HPDE6-E6E7 (cell line): ENCODE measurements around the gene ZFP92.
"Not testable (repeated sequence)": the region's sequence is repeated elsewhere in the genome, so short reads cannot be mapped to it uniquely, and the experiment has no call there.

Experiments
- DNase-seq: peaks from one replicate; pipeline ENCODE4 v3.0.0; 2011; ENCODE audit warnings: missing footprints; ENCODE audit errors: extremely low spot score

The ZFP92 gene

DNA sequence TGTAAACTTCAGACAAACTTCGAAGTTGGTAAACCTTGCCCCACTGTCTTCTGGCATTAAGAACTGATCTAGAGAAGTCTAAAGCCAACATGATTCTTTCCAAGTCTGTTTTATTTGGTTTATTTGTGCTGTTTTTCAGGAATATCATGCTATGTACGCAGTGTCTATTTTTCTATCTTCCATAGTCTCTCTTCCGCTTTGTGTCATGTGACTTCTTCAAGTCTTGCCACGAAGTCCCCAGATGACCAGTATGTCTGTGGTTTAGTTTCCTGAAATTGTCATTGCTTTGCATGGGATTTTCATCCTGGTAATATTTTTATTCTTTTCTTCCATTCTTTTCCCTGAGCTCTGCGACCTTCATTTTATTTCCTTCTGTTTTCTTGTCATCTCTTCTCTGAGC is 25.2 kb upstream of the ZFP92 start:
- DNase-seq, result no peak

DNA sequence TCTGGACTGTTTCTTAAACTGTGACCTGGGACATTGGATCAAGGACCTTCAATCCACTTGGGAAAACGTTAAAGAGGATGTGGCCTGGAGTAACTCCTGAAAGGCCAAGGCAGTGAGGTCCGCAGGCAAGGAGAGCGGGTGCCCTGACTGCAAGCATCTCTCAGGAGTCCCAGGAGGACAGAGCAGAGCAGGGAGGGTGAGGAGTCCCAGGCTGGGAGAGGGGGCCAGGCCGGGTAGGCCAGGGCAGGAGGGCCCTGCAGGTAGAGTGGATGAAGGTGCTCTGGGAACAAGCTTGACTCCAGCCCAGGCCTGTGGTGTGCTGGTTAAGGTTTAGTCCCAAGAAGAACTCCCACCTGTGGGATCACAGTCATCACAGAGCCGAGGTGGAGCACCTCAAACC is 23.9 kb upstream of the ZFP92 start:
- no peak for DNase-seq

DNA sequence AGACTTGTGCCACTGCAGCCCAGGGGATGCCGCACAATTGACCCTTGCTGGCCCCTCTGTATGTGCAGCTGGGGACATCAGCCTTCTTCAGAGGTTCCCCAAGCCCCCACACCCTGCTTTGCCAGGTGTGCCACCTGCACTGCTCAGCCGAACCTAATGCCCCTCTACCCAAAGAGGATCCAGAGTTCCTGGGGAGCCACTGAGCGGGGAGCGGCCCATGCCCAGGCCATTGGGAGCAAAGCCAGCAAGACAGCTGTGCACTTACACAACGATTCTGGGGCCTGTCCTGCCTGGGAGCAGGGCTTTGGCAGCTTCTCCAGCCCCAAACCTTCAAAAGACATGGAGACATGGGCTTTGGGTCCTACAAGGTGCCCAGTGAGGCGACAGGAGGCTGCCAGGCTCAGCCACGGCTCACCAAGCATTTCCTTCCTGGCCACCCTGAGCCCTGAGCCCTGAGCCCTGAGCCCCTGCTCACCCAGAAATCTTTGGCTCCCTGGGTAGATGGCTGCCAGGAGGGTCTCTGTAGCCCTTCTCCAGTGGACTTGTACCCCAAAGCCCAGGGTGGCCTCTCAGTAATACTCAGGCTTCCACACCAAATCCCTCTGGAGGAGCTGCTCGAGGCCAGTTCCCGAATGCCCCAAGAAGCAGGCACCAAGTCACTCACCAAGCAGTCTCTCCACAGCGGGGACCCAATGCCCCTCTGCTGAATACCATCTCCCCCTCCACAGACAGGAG is 23.1 kb upstream of the ZFP92 start:
- DNase-seq, result no peak

DNA sequence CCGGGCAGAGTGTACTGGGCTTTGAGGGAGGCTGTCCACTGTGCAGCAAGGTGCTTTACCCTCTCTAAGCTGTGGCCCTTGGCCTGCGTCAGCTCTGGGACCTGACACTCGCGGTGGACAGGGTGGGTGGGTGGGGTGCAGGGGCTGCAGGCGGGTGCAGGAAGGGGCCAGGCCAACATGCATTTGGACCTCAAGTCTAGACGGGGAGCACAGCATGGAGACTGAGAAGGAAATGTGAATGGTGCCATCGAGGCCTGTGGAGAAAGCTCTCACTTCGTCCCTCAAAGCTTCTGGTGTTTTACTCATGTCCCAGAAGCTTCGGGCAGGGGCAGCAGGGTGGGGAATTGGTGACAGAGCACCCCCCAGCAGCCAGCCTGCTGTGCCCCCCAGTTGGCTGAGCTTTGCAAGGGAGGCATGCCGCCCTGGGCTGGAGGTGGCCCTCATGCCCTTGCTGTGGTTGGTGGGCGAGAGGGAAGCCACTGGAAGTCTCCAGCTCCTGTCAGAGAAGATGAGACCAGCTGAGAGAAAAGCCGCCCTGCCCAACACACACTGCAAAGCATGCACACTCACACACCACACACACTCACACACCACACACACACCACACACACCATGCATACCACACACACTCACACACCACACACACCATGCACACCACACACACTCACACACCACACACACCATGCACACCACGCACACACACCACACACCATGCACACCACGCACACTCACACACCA is 22.4 kb upstream of the ZFP92 start:
- no peak for DNase-seq

DNA sequence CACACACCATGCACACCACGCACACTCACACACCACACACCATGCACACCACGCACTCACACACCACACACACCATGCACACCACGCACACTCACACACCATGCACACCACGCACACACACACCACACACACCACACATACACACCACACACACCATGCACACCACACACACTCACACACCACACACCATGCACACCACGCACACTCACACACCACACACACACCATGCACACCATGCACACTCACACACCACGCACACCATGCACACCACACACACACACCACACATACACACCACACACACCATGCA is 21.9 kb upstream of the ZFP92 start:
- DNase-seq, result not testable (repeated sequence)

DNA sequence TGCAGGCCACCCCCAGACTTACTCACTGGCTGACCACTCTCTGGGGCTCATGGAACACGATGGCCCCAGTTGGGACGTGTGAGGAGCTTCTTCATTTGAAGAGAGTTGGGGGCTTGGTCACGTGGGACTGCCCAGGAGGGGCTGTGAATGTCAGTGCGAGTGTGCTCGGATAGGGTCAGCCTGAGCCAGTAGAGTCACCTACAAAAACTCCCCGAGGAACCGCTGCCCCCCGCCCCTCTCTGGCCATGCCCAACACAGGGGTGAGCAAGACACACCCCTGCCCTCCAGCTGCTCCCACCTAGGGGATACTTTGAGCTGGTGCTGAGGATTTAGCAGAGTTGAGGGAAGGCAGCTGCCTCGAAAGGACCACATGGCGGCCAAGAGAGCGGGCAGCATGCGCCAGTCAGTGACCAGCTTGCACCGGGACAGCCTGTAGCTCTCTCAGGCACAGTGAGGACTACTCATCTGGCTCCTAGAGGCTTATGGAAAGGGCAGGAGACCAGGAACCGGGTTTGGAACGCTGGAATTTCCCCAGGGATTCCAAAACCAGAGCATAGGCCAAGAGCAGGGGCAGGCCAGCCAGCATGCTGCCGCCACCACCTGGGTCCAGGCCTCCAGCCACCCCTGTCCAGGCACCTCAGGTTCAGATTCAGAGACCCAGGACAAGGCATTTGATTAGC is 18.5 kb upstream of the ZFP92 start:
- DNase-seq, result no peak

DNA sequence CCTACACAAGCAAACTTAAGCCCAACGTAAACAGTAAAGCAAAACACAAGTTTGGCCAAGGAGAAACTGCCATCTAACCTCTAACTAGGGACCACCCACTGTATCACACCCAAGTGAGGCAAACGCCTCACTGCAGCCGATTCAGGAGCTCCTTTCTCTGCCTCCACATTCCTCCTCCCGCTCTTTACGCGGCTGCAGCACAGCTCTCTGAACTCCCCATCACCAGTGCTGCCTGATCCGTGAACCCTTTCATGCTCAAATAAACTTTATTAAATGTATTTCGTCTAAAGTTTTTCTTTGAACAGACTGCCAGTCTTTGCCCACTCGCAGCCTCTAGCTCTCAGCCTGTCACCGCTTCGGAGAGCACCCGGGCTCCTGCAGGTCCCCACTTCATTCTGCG is 16.7 kb upstream of the ZFP92 start:
- no peak for DNase-seq

DNA sequence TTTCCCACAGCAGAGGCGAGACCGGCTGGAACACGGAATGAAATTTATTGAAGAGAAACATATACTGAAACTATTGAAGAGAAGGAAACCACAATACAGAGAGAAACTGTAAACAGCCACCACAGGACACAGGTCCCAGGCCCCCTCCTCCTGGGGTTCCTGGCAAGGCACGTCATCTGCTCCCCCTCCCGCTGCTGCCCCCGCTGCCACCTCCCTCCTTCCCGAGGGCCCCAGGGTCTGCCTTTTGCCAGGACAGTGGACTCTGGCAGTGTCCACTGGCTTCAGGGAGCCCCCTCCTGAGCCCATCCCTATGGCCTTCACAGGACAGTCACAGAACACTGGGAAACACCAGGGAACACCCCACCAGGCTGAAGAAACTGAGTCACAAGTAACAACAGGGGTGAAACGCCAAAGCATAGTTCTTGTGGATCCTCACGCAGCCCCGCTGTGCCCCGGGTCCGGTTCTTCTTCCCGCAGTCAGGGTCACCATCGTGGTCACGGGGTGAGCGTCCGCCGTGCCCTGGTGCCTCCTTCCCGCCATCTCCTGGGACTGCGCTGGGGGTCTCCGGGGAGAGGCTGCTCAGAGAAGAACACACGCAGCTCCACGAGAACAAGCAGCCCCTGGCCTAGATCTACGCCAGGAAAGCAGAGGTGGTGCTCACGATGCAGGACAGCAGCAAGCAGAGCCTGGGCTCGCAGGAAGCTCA is 15.5 kb upstream of the ZFP92 start:
- DNase-seq, result no peak

DNA sequence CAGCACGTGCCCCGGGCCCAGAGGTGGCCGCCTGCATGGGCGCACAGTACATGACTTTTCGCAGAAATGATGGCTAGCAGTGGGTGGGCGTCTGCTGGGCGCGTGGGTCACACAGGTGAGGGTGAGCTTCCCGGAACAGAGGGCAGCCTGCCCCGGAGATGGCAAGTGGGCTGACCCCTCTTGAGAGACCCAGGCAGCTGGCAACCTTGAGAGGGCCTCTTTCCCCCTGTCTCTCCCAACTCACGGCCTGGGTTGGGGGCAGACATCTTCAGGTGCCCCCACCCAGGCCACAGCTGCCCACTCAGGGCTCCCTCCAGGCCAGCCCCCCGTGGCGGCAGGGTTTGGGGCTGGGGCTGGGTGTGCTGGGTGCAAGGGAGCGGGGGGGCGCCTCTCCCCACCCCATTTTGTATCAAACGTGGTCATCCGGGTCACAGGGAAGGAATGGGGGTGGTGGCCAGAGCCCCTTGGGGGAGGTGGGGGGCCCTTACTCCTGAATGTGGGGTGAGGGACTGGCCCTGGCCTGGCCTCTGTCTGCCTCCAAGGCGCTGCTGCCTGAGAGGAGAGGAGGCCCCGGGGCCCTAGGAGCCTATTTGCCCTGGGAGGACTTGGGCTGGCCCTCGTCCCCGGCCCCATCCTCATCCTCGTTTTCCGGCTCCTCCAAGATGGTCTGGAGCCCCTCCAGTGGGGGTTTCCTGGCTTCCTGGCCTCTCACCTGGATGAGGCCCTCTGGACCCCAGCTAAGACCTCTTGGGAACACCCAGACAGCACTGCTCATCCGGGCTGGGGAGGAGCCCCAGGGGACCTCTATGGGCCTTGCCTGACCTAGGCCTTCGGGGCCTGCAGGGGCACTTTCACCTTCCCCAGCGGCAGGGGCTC is 14.7 kb upstream of the ZFP92 start:
- no peak for DNase-seq

DNA sequence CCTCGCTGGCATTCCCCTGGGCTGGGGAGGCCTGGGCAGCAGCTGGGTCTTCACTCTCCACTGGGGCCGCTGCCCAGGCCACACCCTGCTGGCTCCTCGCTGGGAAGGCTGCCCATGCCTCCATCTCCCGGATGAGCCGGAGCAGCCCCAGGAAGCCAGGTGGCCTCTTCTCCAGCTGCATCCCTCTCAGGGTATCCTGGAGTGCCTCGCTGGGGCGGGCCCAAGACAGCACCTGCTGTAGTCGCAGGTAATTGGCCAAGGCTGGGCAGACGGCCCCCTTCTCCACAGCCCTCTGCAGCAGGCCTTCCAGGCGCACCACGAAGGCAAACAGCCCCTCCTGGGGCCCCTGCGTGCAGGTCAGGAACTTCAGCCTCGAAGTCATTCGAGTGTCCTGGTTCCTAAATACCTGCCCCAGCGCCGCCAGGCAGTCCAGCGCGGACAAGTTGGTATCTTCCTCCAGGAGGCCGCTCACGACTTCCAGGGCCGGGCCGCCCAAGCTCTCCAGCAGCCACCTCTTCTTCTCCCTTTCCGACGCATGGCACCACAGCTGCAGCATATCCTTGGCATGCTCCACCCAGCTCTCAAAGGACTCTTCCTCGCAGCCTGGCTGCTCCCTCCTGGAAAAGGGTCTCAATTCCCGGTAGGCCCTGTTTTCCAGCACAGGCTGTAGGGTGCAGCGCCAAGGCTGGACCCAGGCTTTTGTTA is 13.9 kb upstream of the ZFP92 start:
- DNase-seq, result no peak

DNA sequence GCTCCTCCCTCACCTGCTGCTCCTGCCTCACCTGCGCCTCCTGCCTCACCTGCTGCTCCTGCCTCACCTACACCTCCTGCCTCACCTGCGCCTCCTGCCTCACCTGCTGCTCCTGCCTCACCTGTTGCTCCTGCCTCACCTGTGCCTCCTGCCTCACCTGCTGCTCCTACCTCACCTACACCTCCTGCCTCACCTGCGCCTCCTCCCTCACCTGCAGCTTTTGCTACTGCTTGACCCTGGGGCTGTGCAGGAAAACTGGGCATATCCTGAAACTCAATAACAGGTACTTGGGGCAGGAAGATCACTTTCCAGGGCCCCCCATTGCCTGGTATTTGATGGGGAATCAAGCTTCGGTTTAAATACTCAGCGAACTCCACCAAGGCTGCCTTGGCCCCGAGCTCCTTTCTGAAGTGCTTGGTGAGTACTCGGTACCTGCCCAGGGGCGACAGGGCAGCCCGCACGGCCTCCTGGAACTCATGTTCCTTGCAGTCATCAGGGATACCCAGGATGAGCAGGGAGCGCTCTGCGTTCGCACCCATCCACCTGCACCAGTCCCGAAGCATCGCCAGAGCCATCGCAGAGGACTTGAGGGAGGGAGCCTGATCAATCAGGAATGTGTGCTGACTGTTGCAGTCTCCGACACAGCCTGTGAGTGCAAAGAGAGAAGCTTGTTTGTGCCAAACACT is 12.9 kb upstream of the ZFP92 start:
- DNase-seq, result no peak

DNA sequence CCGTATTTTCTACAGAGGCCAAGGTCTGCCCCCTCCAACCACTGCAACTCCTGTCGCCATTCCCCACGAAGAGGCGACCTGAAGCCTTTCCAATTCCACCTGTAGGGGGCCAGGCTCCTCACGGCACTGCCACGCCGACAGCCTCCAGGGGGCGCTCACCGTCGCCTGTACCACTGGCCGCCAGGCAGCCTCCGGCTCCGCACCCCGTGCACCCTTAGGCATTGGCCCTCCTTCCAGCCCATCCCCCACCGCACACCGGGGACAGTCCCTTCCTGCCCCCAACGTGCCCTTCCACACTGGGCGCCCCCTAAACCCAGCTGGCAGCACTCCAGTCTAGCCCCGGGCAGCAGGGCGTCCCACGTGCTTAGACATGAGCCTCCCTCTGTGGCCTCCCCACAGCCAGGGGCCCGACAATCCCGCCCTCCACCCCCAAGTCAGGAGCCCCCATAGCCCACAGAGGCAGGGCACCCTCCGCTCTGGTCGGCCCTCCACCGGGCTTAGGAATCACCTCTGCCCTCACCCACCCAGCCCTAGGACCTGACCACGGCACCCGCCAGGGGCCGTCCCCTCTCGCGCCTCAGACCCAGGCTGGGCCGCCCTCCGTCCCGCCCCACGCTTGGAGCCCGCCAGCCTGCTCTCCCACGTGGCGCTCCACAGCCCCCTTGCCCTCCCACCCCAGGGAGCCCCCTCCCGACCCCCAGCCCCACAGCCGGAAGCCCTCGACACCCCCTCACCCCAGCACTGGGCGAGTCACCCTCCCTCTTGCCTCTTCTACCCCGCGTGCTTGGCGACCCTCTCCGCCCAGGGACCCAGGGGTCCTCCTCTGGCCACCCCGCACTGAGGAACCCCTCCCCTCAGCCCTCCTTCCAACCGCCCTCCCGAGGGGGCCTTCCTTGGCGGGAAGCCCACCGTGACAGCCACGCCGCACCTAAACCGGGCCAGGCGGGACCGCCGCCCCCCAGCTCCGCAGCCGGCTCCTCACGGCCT is 10.8 kb upstream of the ZFP92 start:
- peak; percentile 61 for DNase-seq

DNA sequence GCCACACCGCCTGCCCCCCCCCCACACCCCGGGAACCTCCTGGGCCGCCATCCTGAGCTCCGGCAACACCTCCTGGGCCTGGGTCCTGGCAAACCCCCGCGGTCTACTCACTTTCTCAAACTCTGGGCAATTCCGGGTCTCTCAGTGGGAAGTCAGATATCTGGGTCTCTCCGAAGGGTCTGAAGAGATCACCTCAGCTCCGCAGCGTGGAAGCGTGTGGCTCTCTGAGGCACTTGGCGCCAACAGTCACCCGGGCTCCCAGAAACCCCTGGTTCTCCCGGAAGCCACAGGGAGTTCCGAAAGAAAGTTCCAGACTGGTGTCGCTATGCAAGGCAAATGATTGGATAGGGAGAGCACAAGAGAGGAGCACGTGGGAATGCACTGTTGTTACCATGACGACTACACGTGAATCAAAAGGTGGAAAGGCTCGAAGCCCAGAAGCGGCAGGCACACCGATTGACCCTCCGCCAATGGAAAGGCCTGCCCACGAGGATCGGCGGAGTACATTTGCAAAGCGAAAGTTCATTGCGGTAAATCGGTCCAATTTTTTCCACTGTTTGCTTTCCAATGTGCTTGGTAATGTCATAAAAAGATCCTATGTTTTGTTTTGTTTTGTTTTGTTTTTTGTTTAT is 10.0 kb upstream of the ZFP92 start, which contains the start of gene PNMA6E:
PNMA6E (minus strand) TSS at position 218 of the 632 bp plus-strand sequence. CDS start 2,501 bp downstream, outside the sequence.
- DNase-seq, result no peak

DNA sequence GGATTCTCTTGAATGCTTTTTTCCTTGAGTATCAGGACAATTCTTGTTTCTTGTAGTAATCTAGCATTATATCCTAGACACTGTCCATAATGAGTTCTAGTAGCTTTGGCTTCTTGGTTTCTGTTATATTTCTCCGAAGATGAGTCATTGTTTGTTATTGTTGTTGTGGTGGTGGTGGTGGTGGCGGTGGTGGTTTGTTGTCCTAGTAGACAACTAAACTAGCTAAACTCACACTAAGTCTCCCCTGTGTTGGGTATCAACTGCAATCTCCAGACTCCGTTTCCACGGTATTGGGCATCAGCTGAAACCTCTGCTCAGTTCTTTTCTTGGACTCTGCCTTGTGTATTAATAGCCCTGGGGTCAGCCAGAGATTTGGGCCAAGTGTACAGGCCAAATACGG is 6.9 kb upstream of the ZFP92 start:
- DNase-seq, result not testable (repeated sequence)

DNA sequence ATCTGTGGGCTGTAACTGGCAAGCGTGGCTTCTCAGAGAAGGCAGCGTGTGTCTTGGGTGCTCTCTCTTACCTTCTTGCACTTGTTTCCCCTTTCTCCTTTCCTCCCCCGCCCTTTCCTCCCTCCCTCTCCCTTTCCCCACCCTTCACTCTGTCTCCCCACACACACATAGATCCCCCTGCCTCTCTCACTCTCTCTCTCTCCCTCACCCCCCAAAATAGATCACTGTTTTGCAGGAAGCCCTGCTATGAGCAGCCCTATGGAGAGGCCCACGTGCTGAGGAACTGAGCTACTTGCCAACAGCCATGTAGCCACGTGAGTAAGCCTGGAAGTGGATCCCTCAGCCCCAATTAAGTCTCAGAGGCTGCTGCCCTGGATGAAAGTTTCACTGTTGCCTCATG is 5.8 kb upstream of the ZFP92 start:
- DNase-seq, result no peak

DNA sequence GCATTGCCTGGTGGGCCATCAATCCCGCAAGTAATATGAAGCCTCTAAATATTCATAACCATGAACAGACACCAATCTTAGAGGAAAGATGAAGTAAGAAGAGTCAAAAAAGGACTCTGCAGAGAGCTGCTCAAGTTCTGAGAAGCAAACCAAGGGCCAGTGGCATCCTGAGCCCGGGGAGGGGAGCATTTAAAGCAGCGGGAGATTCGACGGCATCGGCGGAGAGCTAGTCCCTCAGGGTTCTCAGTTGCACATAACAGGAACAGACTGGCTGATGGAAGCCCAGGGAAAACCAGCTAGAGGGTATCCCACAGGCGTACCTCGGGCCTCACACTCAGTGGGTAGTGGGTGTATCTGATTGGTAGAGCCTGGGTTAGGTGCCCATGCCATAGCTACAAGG is 5.3 kb upstream of the ZFP92 start:
- no peak for DNase-seq

DNA sequence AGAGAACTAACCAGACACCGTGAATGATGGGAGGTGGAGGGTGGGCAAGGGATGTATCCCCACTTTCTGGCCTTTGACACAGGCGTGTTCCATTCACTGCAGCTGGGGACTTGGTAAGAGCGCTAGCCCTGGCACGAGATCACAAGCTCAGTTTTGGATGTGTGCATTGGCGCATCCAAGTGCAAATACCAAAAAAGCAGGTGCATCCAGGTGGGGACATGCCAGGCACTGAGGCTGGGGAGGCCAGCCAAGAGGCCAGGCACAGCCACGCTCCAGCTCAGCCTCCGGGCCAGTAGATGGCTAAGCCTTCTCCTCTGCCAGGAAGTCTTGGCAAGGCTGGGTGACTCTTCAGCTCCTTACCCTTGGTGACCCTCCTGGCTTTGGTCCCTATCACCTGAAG is 4.4 kb upstream of the ZFP92 start:
- DNase-seq, result no peak

DNA sequence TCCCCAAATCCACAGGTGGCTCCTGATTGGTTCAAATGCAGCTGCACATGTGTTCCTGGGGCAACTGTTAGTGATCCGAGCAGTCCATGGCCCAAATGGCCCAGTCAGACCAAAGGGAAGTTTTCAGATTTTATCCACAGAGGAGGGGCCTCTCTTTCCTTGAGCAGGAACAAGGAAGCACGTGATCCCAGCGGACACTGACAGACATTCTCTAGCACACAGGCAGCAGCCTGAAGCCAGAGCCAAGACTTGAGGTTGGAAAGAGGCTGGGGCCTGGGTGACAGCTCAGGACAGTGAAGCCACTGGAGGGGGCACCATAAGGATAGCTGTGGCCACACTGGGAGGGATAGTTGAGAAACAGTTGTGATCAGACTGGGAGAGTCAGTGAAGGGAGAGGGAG is 3.5 kb upstream of the ZFP92 start:
- DNase-seq, result no peak
